Ovary (tissue), 9 donors: ENCODE data around the gene TES. TPM values are rescaled to one million over a fixed set of nuclear protein-coding genes. Genes with fewer than 3 reads are reported as not detected.

Source experiments
- DNase-seq, 5 donors: peaks; one replicate each; pipeline ENCODE4 v3.0.0-alpha.2; 2019 to 2020
- H3K27ac ChIP-seq, 2 donors: fragments of 200-600 bp; one replicate each; pipeline versions ENCODE4 v1.5.1 to v1.8.0; 2019 to 2022
- H3K27me3 ChIP-seq: fragments of 200-600 bp; one replicate; pipeline ENCODE4 v1.8.0; 2022
- H3K36me3 ChIP-seq: fragments of 200-600 bp; sonication (generic); one replicate; pipeline ENCODE4 v1.5.1; 2019
- H3K4me1 ChIP-seq: one replicate; pipeline ENCODE4 v1.8.1; 2013; ENCODE audit warnings: mild to moderate bottlenecking, moderate library complexity; ENCODE audit not compliant: insufficient read depth
- H3K4me3 ChIP-seq: fragments of 200-600 bp; sonication (generic); one replicate; pipeline ENCODE4 v1.5.1; 2017
- H3K9me3 ChIP-seq, 2 donors: fragments of 200-600 bp in 1 of 2; sonication (generic) in 1 of 2; one replicate each; pipeline versions ENCODE4 v1.5.1 to v1.8.1; 2013 to 2019; ENCODE audit warnings: mild to moderate bottlenecking in 1 of 2, moderate library complexity in 1 of 2
- EP300 ChIP-seq: sonication (generic); formaldehyde crosslinking; IDR thresholded peaks from one replicate; pipeline ENCODE4 v1.6.1; 2017; ENCODE audit warnings: antibody characterized with exemption
- POLR2A ChIP-seq: fragments of 450-650 bp; IDR thresholded peaks from one replicate; pipeline ENCODE4 v1.6.1; 2017; ENCODE audit warnings: antibody characterized with exemption, mild to moderate bottlenecking, moderate library complexity
- WGBS, 3 donors: extraction: QIAGEN DNeasy Blood & Tissue Kit in 1 of 3; methylation state at CpG; one replicate each; pipeline versions ENCODE4 v1.1.5 to v1.1.7; 2013 to 2017; 5-methylcytosine and 5-hydroxymethylcytosine counted together
- intact Hi-C, 4 donors: fragments of 100-400 bp; cut with DNase I; formaldehyde crosslinking; loops; one replicate each; pipeline versions ENCODE4 v1.11.0 to v1.15.1; 2022 to 2023
- polyA plus RNA-seq, 2 donors: library from polyadenylated mRNA; stranded (reverse); fragments of 200-250 nt in 1 of 2; fragments of 350-450 nt in 1 of 2; fragmentation: Illumina TruSeq in 1 of 2; extraction: RNeasy Lipid Tissue Mini Kit (QIAGEN cat#74804) in 1 of 2; gene quantifications; one replicate each; pipeline ENCODE4 v1.2.3, GENCODE V29; 2013 to 2014
- total RNA-seq, 7 donors: library from RNA; depleted of rRNA in 2 of 7; stranded (reverse); fragments of >200 nt in 2 of 7; fragmentation: NEBNext Ultra II Directional in 3 of 7; extraction: Animal tissue kit (Norgen Biotek cat#: 25700) in 3 of 7; gene quantifications; one replicate each; pipeline versions ENCODE4 v1.1.0 to v1.2.4, GENCODE V29; 2016 to 2023
- TF ChIP-seq, protein P1 (sequence below), 3 donors: fragments of 450-650 bp in 2 of 3; fragments of 200-600 bp in 1 of 3; IDR thresholded peaks; one replicate each; pipeline versions ENCODE4 v1.5.1 to v1.8.0; 2016 to 2022; ENCODE audit warnings: antibody characterized with exemption in 3 of 3, mild to moderate bottlenecking in 1 of 3
- donor health status: DM: no; HTN: no; CAD: no; lungs with moderate emphysema.
- donor health status: DM: no; HTN: no; CAD: no.
- donor health status: Bipolar disorder and iron deficiency.
- donor health status: DM: yes; HTN: yes; CAD: no.
- donor health status: DM: no; HTN: no; CAD: no.
- donor health status: DM: yes; HTN: yes; CAD: no.

TES gene
- total and polyA plus RNA-seq, 9 donors: 6.0 to 65.0 (median 11.1) TPM

GRCh38 chr7:116236020-116236630 is 25.8 kb downstream of the TES start:
- 14 to 21% (median 16%) methylated on average over 2 of the region's 2 CpGs for WGBS, 3 donors
- H3K9me3 ChIP-seq: no peaks in the 10 kb centered on the region
- no peaks in the 10 kb centered on the region for H3K27me3 ChIP-seq
- peak in 3 of 5 donors; percentile 12 to 47 (median 40) for DNase-seq
- TF ChIP-seq POLR2A (no peak), EP300 (no peak)
- TF ChIP-seq, protein P1, sequence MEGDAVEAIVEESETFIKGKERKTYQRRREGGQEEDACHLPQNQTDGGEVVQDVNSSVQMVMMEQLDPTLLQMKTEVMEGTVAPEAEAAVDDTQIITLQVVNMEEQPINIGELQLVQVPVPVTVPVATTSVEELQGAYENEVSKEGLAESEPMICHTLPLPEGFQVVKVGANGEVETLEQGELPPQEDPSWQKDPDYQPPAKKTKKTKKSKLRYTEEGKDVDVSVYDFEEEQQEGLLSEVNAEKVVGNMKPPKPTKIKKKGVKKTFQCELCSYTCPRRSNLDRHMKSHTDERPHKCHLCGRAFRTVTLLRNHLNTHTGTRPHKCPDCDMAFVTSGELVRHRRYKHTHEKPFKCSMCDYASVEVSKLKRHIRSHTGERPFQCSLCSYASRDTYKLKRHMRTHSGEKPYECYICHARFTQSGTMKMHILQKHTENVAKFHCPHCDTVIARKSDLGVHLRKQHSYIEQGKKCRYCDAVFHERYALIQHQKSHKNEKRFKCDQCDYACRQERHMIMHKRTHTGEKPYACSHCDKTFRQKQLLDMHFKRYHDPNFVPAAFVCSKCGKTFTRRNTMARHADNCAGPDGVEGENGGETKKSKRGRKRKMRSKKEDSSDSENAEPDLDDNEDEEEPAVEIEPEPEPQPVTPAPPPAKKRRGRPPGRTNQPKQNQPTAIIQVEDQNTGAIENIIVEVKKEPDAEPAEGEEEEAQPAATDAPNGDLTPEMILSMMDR (IDR thresholded peaks at IDR 0.05): peak in 2 of 3 donors; percentile 34 to 53
- no peaks in the 10 kb centered on the region for H3K36me3 ChIP-seq
- no peaks in the 10 kb centered on the region for H3K4me1 ChIP-seq
- intact Hi-C loops: loop anchor here in 2 of 4 donors (5.0 to 10.0 kb wide), 2 partner anchors 49 to 61 kb away; no protein-coding TSS in a partner anchor
- no peak overlapping the region for H3K27ac ChIP-seq
- H3K4me3 ChIP-seq: no peak overlapping the region

- Histone ChIP-seq H3K27ac (no peak overlapping the region), H3K4me1 (no peaks in the 10 kb centered on the region), H3K4me3 (no peak overlapping the region)
These were observed 28.7 kb downstream of the TES start for GRCh38 chr7:116239020-116239419.

DNA sequence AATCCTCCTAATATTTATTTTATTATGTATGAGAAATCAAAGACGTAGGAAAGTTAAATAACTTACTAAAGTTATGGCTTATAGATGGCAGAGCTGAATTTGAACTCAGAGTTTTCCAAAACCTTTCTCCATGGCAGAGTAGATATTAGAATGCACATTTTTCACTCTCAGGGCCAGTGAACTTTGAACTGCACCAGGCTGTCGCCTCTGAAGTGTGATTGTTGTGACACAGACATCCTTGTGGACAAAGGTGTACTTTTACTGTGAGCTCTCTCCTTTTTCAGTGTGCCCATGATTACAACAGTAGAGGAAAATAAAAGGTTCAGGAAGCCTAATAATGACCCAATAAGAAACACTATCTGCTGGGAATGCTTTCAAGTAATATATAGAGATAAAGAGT is 29.1 kb downstream of the TES start:
- DNase-seq: no peak
- Histone ChIP-seq H3K27ac (no peak overlapping the region), H3K4me3 (no peak overlapping the region), H3K9me3 (peaks cover 0 to 1% of the 10 kb centered on the region in 2 donors), H3K36me3 (no peaks in the 10 kb centered on the region), H3K4me1 (no peaks in the 10 kb centered on the region), H3K27me3 (no peaks in the 10 kb centered on the region)
- 74 to 81% (median 80%) methylated on average over 2 of the region's 2 CpGs for WGBS, 3 donors
- no peak for TF ChIP-seq POLR2A
- no peak for TF ChIP-seq EP300
- TF ChIP-seq, protein P1 (IDR thresholded peaks at IDR 0.05): no peak
- intact Hi-C loops: loop anchor here in 2 of 4 donors (5.0 to 10.0 kb wide), 2 partner anchors 52 to 65 kb away; no protein-coding TSS in a partner anchor

More at GRCh38 chr7:116239020-116239419, 28.7 kb downstream of the TES start:
- intact Hi-C loops: loop anchor here in 2 of 4 donors (5.0 to 10.0 kb wide), 2 partner anchors 52 to 64 kb away; no protein-coding TSS in a partner anchor
- TF ChIP-seq, protein P1 (IDR thresholded peaks at IDR 0.05): no peak
- TF ChIP-seq POLR2A (no peak), EP300 (no peak)
- Histone ChIP-seq H3K27me3 (no peaks in the 10 kb centered on the region), H3K36me3 (no peaks in the 10 kb centered on the region), H3K9me3 (no peaks in the 10 kb centered on the region)
- DNase-seq: no peak
- WGBS, 3 donors: 82 to 91% (median 91%) methylated on average over 3 of the region's 3 CpGs

- intact Hi-C loops: no loop called here
- Histone ChIP-seq H3K4me3 (no peak overlapping the region), H3K36me3 (no peaks in the 10 kb centered on the region), H3K4me1 (no peaks in the 10 kb centered on the region), H3K9me3 (peaks cover 0 to 5% of the 10 kb centered on the region in 2 donors), H3K27me3 (no peaks in the 10 kb centered on the region), H3K27ac (no peak overlapping the region)
- no peak for DNase-seq
- TF ChIP-seq EP300 (no peak), POLR2A (no peak)
- TF ChIP-seq, protein P1 (IDR thresholded peaks at IDR 0.05): no peak
- 53 to 61% (median 61%) methylated on average over 4 of the region's 4 CpGs for WGBS, 3 donors
These were observed 29.8 kb downstream of the TES start for GRCh38 chr7:116240024-116240668.
